CD4-positive, alpha-beta T cell treated with Interleukin-4 for 1 hour (primary cell): ENCODE measurements around the gene NOC3L.
A peak's percentile ranks its signal among the peaks of the same experiment; 100 is the strongest.
"Not testable (repeated sequence)": the region's sequence is repeated elsewhere in the genome, so short reads cannot be mapped to it uniquely, and the experiment has no call there.

Experiments used
- DNase-seq, 2 donors: peaks; one replicate each; pipeline ENCODE4 v3.0.0-alpha.2; 2020 to 2022

NOC3L gene, protein sequence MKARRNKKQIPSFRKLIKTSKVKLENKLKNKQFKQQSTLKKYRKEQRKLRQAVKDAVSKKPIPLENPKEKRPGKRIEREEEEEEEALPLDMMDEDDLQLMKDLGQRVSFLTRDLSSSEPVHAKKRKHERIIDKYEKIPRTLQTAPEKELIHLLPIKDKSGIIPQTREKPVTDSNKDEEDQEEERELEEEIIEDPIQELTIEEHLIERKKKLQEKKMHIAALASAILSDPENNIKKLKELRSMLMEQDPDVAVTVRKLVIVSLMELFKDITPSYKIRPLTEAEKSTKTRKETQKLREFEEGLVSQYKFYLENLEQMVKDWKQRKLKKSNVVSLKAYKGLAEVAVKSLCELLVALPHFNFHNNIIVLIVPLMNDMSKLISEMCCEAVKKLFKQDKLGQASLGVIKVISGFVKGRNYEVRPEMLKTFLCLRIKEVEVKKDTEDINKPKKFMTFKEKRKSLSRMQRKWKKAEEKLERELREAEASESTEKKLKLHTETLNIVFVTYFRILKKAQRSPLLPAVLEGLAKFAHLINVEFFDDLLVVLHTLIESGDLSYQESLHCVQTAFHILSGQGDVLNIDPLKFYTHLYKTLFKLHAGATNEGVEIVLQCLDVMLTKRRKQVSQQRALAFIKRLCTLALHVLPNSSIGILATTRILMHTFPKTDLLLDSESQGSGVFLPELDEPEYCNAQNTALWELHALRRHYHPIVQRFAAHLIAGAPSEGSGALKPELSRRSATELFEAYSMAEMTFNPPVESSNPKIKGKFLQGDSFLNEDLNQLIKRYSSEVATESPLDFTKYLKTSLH

GRCh38 chr10:94362360-94363250 lies at the start of gene NOC3L:
TSS of gene NOC3L (minus strand) at chr10:94362939. CDS start at chr10:94362838, 101 bp downstream.
- peak; percentile 93 to 94 for DNase-seq

GRCh38 chr10:94412449-94412848 lies 49.7 kb upstream of the NOC3L start:
- DNase-seq, result no peak

DNA sequence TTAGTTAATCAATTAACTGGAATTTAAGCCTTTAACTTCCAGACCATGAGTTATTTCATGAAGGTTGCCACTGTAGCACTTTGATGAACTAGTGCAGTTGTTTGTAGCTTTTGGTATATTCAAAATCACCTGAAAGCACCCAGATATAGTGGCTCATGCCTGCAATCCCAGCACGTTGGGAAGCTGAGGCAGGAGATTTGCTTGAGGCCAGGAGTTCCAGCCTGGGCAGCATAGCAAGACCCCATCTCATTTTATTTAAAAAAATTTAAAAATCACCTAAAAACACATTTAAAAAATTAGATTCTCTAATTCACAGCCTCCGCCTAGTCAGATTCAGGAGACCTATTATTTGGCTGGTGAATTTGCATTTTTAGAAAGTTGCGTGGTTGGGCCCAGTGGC lies 48.6 kb upstream of the NOC3L start:
- DNase-seq, result no peak

DNA sequence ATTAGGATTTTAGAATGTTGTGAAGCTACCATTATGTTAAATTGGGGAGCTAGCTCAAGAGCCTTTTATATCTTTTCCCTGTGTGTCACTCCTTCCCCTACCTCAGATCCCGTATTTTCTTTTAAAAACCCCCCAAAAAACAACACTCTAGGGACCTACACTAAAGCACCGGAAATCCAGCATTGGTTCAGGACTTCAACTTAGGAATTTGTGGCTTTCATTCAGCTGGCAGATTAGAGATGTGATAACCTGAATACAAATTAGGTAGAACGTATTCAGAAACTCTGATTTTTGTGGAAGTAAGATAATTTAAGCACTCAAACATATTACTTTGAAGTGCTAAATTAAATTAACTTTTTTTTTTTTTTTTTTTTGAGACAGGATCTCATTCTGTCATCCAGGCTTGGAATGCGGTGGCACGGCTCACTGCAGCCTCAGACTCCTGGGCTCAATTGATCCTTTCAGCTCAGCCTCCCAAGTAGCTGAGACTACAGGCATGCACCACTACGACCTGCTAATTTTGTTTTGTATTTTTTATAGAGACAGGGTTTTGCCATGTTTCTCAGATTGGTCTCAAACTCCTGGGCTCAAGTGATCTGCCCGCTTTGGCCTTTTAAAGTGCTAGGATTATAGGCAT lies 46.4 kb upstream of the NOC3L start:
- no peak for DNase-seq

DNA sequence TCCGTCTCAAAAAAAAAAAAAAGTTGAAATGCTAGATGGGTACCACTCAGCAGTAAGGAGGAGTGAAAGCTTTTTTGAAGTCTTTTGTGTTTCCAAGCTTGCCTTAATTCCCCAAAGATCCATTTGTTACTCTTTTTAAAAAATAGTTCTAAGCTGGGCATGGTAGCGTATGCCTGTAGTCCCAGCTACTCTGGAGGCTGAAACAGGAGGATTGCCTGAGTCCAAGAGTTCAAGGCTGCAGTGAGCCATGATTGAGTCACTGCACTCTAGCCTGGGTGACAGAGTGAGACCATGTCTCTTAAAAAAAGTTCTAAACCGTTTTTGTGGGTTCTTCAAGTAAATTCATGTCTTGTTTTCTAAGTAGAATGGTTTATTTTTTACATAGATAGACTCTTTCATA lies 44.9 kb upstream of the NOC3L start:
- DNase-seq, result no peak

GRCh38 chr10:94405406-94405805 lies 42.7 kb upstream of the NOC3L start:
- DNase-seq, result no peak

DNA sequence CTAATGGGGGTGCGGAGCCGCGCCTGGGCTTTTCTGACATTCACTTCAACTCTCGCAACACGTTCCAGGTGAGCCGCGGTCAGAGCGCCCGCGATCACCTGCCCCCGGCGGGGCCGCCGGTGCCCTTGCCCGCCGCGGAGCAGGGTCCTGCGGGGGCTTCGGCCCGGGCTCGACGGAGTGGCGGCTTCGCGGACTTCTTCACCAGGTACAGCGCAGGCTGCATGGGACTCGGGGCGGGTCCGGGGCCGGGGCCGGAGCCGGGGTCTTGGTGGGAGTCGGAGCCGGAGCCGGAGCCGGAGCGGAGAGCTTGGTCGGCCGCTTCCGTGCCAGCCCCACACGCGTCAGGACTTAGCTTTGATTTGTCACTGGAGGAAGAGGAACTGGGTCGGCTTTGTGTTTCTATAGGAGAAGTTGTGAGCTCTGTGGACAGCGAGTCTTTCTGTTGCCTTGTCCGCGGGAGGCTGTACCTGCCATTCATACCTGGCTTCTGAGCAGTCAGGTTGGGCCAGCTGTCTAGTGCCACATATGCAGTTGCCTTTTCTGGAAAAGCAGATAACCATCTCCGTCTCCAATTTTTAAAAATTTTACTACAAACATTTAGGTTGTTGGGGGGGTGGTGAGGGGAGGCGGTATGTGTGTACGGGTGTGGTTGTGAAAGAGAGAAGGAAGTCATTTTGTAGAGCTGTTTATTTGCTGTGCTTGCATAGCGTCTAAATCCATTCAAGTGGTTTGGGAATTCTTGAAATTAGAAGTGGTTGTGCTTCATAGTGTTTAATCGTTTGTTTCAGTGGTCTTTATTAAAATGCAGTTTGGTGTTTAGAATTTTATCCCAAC lies 40.9 kb upstream of the NOC3L start:
- DNase-seq, result peak; percentile 24 to 69

GRCh38 chr10:94402843-94403379 lies 40.2 kb upstream of the NOC3L start:
- no peak for DNase-seq

GRCh38 chr10:94402204-94402842 lies 39.6 kb upstream of the NOC3L start, which contains the start of gene TBC1D12:
TSS of gene TBC1D12 (plus strand) at chr10:94402541. CDS start at chr10:94402614, 73 bp downstream.
- peak; percentile 37 to 78 for DNase-seq

DNA sequence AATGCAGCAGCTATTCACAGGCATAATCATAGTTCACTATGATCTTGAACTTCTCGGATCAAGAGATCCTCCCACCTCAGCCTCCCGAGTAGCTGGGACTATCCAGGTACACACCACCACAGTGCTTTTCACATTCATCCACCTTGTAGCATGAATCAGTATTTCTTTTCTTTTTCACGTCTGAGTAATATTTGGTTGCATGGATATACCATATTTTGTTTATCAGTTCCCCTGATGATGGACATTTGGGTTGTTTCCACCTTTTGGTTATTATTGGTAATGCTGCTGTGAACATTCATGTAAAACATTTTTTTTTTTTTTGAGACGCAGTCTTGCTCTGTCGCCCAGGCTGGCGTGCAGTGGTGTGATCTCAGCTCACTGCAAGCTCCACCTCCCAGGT lies 36.0 kb upstream of the NOC3L start:
- no peak for DNase-seq

DNA sequence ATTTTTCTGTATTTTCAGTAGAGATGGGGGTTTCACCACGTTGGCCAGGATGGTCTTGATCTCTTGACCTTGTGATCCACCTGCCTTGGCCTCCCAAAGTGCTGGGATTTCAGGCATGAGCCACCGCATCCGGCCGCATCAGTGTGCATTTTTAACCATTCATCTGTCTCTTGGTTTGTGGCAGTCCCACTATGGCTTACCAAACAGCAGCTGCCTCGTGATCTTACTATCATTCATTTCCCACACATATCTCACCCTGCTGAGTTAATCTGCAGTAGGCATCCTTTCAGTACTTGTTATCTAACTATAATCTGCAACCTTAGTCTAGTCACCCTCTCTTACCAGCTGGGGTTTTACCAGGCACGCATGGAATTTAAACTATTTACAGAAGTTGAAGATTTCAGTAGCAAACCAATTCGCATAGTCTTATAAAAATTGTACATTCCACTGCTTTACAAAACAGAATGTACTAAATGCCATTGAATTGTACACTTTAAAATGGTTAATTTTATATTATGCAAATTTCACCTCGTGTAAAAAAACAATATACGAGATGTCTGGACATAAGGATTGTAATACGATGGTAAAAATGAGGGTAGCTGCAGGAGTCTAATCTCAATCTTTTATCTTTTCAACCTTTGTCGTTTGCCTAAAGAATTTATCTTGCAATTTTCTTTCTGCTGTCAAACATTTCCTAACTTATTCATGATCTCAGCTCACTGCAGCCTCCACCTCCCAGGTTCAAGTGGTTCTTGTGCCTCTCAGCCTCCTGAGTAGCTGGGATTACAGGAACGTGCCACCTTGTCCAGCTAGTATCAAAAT lies 35.0 kb upstream of the NOC3L start:
- no peak for DNase-seq

DNA sequence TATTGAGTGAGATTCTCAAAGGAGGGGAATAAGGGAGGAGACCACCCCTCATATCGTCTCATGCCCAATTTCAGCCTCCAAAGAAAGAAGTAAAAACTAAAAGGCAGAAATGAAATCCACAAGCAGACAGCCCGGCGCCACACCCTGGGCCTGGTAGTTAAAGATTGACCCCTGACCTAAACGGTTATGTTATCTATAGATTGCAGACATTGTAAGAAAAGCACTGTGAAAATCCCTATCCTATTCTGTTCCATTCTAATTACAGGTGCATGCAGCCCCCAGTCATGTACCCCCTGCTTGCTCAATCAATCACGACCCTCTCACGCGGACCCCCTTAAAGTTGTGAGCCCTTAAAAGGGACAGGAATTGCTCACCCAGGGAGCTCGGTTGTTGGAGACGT lies 29.4 kb upstream of the NOC3L start:
- not testable (repeated sequence) for DNase-seq

- not testable (repeated sequence) for DNase-seq
Measured at GRCh38 chr10:94385733-94386132, 23.0 kb upstream of the NOC3L start.

- no peak for DNase-seq
Measured at GRCh38 chr10:94383530-94383929, 20.8 kb upstream of the NOC3L start.

GRCh38 chr10:94376865-94377264 lies 14.1 kb upstream of the NOC3L start:
- DNase-seq, result no peak

DNA sequence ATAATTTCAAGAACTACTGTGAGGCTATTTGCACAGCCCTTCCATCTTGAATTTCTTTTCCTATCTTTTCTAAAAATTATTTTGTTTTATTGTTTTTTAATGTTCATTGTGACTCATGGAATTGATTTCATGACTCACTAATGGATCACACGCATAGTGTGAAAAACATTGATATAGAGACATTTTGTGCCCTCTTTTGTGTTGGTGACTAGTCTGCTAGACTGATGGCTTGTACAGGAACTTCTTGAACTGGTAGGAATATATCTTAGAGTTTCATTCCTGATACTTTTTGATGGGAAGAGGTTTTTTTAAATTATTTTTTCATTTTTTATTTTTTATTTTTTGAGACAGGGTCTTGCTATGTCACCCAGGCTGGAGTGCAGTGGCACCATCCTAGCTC lies 12.6 kb upstream of the NOC3L start:
- no peak for DNase-seq

DNA sequence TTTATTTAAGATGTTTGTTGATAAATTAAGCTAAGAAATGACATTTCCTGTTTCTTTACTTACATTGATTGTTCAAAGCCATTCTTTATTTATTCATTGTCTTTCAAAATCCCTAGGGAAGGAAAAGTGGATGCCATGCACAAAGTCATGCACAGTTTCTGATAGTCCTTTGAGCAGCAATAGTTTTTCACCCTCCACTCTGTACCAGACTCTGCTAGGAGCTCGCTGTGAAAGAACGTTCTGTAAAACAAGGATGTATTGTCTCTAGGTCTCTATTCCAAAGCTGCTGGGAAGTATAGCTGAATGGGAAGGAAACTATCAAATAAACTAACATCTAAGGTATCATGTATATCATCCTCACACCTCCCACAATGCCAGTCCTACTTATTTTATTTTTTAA lies 7.8 kb upstream of the NOC3L start:
- DNase-seq, result no peak

DNA sequence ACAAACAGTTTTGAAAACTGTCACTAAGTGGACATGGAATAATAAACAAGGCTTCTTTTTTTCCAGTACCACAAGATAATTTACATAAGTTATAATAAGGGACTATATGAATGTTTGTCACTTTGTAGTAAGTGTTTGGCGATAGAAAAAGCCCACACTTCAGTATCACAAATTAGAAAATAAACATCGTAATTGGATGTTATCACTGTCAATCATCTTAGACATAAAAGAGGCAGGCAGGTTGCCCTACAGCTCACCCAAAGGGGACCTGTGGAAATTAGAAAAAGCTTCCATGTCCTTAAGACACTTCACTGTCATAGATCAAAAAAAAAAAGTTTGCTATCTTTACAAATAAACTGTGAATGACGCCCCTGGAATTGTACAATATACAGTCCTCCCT lies 3.6 kb upstream of the NOC3L start:
- DNase-seq, result no peak

- no peak for DNase-seq
Measured at GRCh38 chr10:94364482-94364881, 1.7 kb upstream of the NOC3L start.

- DNase-seq, result no peak
Measured at GRCh38 chr10:94363251-94363565, 469 bp upstream of the NOC3L start.
